HEK293 (cell line): Measurements from ENCODE around the gene TMEM218.

Source experiments
- CTCF ChIA-PET: fragments of 350-600 bp; formaldehyde crosslinking; extraction: SDS; loops from one replicate; lab custom pipeline; 2021; ENCODE audit warnings: antibody characterized with exemption; lab: Yijun Ruan, JAX
- POLR2A ChIA-PET: fragments of 300-600 bp; formaldehyde crosslinking; extraction: SDS; loops from one replicate; lab custom pipeline; 2020; ENCODE audit warnings: antibody characterized with exemption, inconsistent platforms; lab: Yijun Ruan, JAX
- H3K27ac ChIP-seq: fragments of 200-500 bp; sonication (Bioruptor generic); 2 replicates; pipeline ENCODE4 v1.5.1; 2014; ENCODE audit warnings: low read depth, low read length, control low read depth, inconsistent platforms; ENCODE audit errors: extremely low read depth
- H3K36me3 ChIP-seq, 2 experiments: fragments of 200-500 bp in 1 of 2; sonication (Bioruptor generic) in 1 of 2; 1 replicate in 1 of 2; 2 replicates in 1 of 2; pipeline ENCODE4 v1.5.1; 2014 to 2017; ENCODE audit warnings: inconsistent platforms in 2 of 2, low read length in 2 of 2; ENCODE audit not compliant: control insufficient read depth in 2 of 2, insufficient read depth in 1 of 2
- H3K4me1 ChIP-seq: fragments of 200-500 bp; sonication (Bioruptor generic); 2 replicates; pipeline ENCODE4 v1.5.1; 2014; ENCODE audit warnings: mild to moderate bottlenecking, low read length, inconsistent platforms; ENCODE audit not compliant: control insufficient read depth, insufficient read depth
- H3K4me3 ChIP-seq: 2 replicates; pipeline ENCODE4 v1.5.1; 2011; ENCODE audit warnings: low read depth, mild to moderate bottlenecking, control low read depth, low read length, moderate library complexity
- H3K9me3 ChIP-seq: fragments of 200-500 bp; sonication (Bioruptor generic); 2 replicates; pipeline ENCODE4 v1.5.1; 2014; ENCODE audit warnings: low read depth, low read length, inconsistent platforms; ENCODE audit not compliant: control insufficient read depth, insufficient read depth
- BCL11B ChIP-seq: fragments of 450-650 bp; formaldehyde crosslinking; IDR thresholded peaks from 2 replicates; pipeline ENCODE4 v1.5.1; 2016; ENCODE audit warnings: low read depth, missing biosample characterization, missing genetic modification characterization
- GLI2 ChIP-seq: fragments of 450-650 bp; formaldehyde crosslinking; IDR thresholded peaks from 2 replicates; pipeline ENCODE4; 2017; ENCODE audit warnings: missing biosample characterization, missing genetic modification characterization, low read depth, borderline replicate concordance
- HOXC10 ChIP-seq: sonication (generic); formaldehyde crosslinking; IDR thresholded peaks from 2 replicates; pipeline ENCODE4 v1.8.1; 2023; ENCODE audit warnings: mild to moderate bottlenecking, missing genetic modification reagents
- HOXD13 ChIP-seq: sonication (generic); formaldehyde crosslinking; IDR thresholded peaks from 2 replicates; pipeline ENCODE4 v1.8.0; 2022; ENCODE audit warnings: missing genetic modification reagents, borderline replicate concordance
- KLF8 ChIP-seq: fragments of 450-650 bp; formaldehyde crosslinking; IDR thresholded peaks from 2 replicates; pipeline ENCODE4 v1.5.1; 2016; ENCODE audit warnings: missing biosample characterization, missing genetic modification characterization
- PRDM1 ChIP-seq: fragments of 450-650 bp; formaldehyde crosslinking; IDR thresholded peaks from 2 replicates; pipeline ENCODE4; 2016; ENCODE audit warnings: missing biosample characterization, missing genetic modification characterization
- RBAK ChIP-seq: fragments of 450-650 bp; formaldehyde crosslinking; IDR thresholded peaks from 2 replicates; pipeline ENCODE4 v1.5.1; 2016; ENCODE audit warnings: missing biosample characterization, missing genetic modification characterization
- SETDB1 ChIP-seq: IDR thresholded peaks from one replicate; pipeline ENCODE4 v1.6.1; 2017; ENCODE audit warnings: mild to moderate bottlenecking, low read length, moderate library complexity, mixed read lengths; ENCODE audit not compliant: insufficient read length
- ZBTB8A ChIP-seq: fragments of 450-650 bp; formaldehyde crosslinking; IDR thresholded peaks from 2 replicates; pipeline ENCODE4 v1.5.1; 2016; ENCODE audit warnings: missing biosample characterization, missing genetic modification characterization
- ZNF114 ChIP-seq: fragments of 450-650 bp; formaldehyde crosslinking; IDR thresholded peaks from 2 replicates; pipeline ENCODE4 v1.5.0; 2017; ENCODE audit warnings: missing biosample characterization, missing genetic modification characterization
- ZNF202 ChIP-seq: fragments of 450-650 bp; formaldehyde crosslinking; IDR thresholded peaks from 2 replicates; pipeline ENCODE4 v1.5.1; 2016; ENCODE audit warnings: missing biosample characterization, missing genetic modification characterization, borderline replicate concordance
- ZNF214 ChIP-seq: fragments of 450-650 bp; formaldehyde crosslinking; IDR thresholded peaks from 2 replicates; pipeline ENCODE4 v1.5.1; 2017; ENCODE audit warnings: missing biosample characterization, mild to moderate bottlenecking, missing genetic modification characterization, borderline replicate concordance
- ZNF274 ChIP-seq, 2 experiments: fragments of 200-500 bp in 1 of 2; fragments of 450-650 bp in 1 of 2; sonication (Bioruptor generic) in 1 of 2; formaldehyde crosslinking in 1 of 2; IDR thresholded peaks; 2 replicates each; pipeline versions ENCODE4 v1.5.1 to v1.6.1; 2014 to 2016; ENCODE audit warnings: borderline replicate concordance in 1 of 2, inconsistent platforms in 1 of 2, low read length in 1 of 2, missing biosample characterization in 1 of 2, missing genetic modification characterization in 1 of 2
- ZNF404 ChIP-seq: fragments of 450-650 bp; formaldehyde crosslinking; IDR thresholded peaks from 2 replicates; pipeline ENCODE4 v1.5.1; 2017; ENCODE audit warnings: missing biosample characterization, missing genetic modification characterization
- ZNF501 ChIP-seq: fragments of 450-650 bp; formaldehyde crosslinking; IDR thresholded peaks from 2 replicates; pipeline ENCODE4 v1.5.1; 2016; ENCODE audit warnings: missing biosample characterization, missing genetic modification characterization
- ZNF521 ChIP-seq: fragments of 450-650 bp; formaldehyde crosslinking; IDR thresholded peaks from 2 replicates; pipeline ENCODE4 v1.5.1; 2017; ENCODE audit warnings: missing biosample characterization, mild to moderate bottlenecking, missing genetic modification characterization
- ZNF529 ChIP-seq: fragments of 450-650 bp; formaldehyde crosslinking; IDR thresholded peaks from 2 replicates; pipeline ENCODE4 v1.5.1; 2017; ENCODE audit warnings: missing genetic modification characterization, missing biosample characterization; ENCODE audit not compliant: insufficient replicate concordance
- ZNF544 ChIP-seq: fragments of 450-650 bp; formaldehyde crosslinking; IDR thresholded peaks from 2 replicates; pipeline ENCODE4 v1.5.0; 2017; ENCODE audit warnings: missing biosample characterization, missing genetic modification characterization
- ZNF660 ChIP-seq: fragments of 450-650 bp; IDR thresholded peaks from 2 replicates; pipeline ENCODE4 v1.5.1; 2018; ENCODE audit warnings: missing biosample characterization, mild to moderate bottlenecking, missing genetic modification characterization
- ZSCAN18 ChIP-seq: fragments of 450-650 bp; formaldehyde crosslinking; IDR thresholded peaks from 2 replicates; pipeline ENCODE4 v1.5.1; 2016; ENCODE audit warnings: missing biosample characterization, missing genetic modification characterization
- ZSCAN23 ChIP-seq: fragments of 450-650 bp; formaldehyde crosslinking; IDR thresholded peaks from 2 replicates; pipeline ENCODE4 v1.5.1; 2016; ENCODE audit warnings: missing biosample characterization, missing genetic modification characterization
- TF ChIP-seq, protein P1 (sequence below): fragments of 450-650 bp; formaldehyde crosslinking; IDR thresholded peaks from 2 replicates; pipeline ENCODE4 v1.5.1; 2016; ENCODE audit warnings: missing biosample characterization, missing genetic modification characterization
- TF ChIP-seq, protein P2 (sequence below): fragments of 450-650 bp; formaldehyde crosslinking; IDR thresholded peaks from 2 replicates; pipeline ENCODE4 v1.5.1; 2016; ENCODE audit warnings: missing biosample characterization, missing genetic modification characterization, low read depth
- TF ChIP-seq, protein P3 (sequence below): fragments of 450-650 bp; formaldehyde crosslinking; IDR thresholded peaks from 2 replicates; pipeline ENCODE4 v1.5.1; 2016; ENCODE audit warnings: missing biosample characterization, missing genetic modification characterization
- TF ChIP-seq, protein P4 (sequence below): fragments of 450-650 bp; formaldehyde crosslinking; IDR thresholded peaks from 2 replicates; pipeline ENCODE4 v1.5.1; 2016; ENCODE audit warnings: missing biosample characterization, missing genetic modification characterization

Gene TMEM218

GRCh38 chr11:125114518-125114917, 3.1 kb upstream of the TMEM218 start:
- POLR2A ChIA-PET = no interaction called here

DNA sequence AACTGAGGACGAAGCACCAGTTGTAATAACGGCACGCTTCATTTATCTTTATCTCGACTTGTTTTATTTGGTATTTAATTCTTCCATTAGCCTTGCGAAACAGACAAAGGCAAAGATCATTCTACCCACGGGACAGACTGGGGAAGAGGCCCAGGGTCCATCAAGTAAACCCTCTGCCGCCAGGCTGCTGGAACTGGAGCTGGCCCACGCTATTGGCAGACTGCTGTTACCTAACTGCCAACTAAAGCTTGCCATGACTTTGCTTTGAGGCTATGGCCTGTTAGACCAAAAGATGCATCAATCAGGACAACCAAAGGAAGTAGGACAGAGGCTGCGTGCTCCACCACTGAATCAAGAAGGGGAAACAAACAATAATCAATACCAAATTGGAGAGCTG, 780 bp upstream of the TMEM218 start:
- ChIA-PET POLR2A (interaction anchor here (0.5 to 1.8 kb wide), 9 partner anchors 13 to 337 kb away, joined by 3 to 6 read pairs (median 4); partner anchors contain the start of gene PKNOX2), CTCF (interaction anchor here (1.1 to 4.6 kb wide), 8 partner anchors 12 to 293 kb away, joined by 3 to 29 read pairs (median 4); no protein-coding TSS in a partner anchor)
- H3K4me1 ChIP-seq = no peaks in the 10 kb centered on the region
- H3K36me3 ChIP-seq = no peaks in the 10 kb centered on the region
- H3K27ac ChIP-seq = no peak overlapping the region
- peak overlapping the region; percentile 27 for H3K4me3 ChIP-seq
- H3K9me3 ChIP-seq = no peaks in the 10 kb centered on the region
- TF ChIP-seq GLI2 (tag by site-specific recombination) (no peak), KLF8 (tag by site-specific recombination) (no peak), BCL11B (no peak), ZNF274 (IDR thresholded peaks at IDR 0.05; ENCODE audit: low read length) (no peak), ZNF274 (tag by site-specific recombination; IDR thresholded peaks at IDR 0.05; ENCODE audit: borderline replicate concordance) (no peak), ZNF501 (tag by site-specific recombination) (no peak), ZSCAN18 (tag by site-specific recombination) (no peak), HOXD13 (CRISPR knock-in tag) (no peak), ZBTB8A (tag by site-specific recombination) (no peak), PRDM1 (tag by site-specific recombination) (no peak), ZNF214 (no peak), SETDB1 (peak; percentile 36), ZSCAN23 (tag by site-specific recombination) (no peak), RBAK (no peak), ZNF114 (tag by site-specific recombination) (no peak), ZNF202 (tag by site-specific recombination) (no peak), ZNF404 (tag by site-specific recombination) (no peak), ZNF529 (tag by site-specific recombination) (no peak)
- TF ChIP-seq, protein P1, sequence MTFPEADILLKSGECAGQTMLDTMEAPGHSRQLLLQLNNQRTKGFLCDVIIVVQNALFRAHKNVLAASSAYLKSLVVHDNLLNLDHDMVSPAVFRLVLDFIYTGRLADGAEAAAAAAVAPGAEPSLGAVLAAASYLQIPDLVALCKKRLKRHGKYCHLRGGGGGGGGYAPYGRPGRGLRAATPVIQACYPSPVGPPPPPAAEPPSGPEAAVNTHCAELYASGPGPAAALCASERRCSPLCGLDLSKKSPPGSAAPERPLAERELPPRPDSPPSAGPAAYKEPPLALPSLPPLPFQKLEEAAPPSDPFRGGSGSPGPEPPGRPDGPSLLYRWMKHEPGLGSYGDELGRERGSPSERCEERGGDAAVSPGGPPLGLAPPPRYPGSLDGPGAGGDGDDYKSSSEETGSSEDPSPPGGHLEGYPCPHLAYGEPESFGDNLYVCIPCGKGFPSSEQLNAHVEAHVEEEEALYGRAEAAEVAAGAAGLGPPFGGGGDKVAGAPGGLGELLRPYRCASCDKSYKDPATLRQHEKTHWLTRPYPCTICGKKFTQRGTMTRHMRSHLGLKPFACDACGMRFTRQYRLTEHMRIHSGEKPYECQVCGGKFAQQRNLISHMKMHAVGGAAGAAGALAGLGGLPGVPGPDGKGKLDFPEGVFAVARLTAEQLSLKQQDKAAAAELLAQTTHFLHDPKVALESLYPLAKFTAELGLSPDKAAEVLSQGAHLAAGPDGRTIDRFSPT = no peak

More at GRCh38 chr11:125114518-125114917, 3.1 kb upstream of the TMEM218 start:
- H3K36me3 ChIP-seq = no peaks in the 10 kb centered on the region
- no peak overlapping the region for H3K4me3 ChIP-seq
- no peaks in the 10 kb centered on the region for H3K4me1 ChIP-seq
- no peaks in the 10 kb centered on the region for H3K9me3 ChIP-seq
- no peak overlapping the region for H3K27ac ChIP-seq
- TF ChIP-seq, protein P2, sequence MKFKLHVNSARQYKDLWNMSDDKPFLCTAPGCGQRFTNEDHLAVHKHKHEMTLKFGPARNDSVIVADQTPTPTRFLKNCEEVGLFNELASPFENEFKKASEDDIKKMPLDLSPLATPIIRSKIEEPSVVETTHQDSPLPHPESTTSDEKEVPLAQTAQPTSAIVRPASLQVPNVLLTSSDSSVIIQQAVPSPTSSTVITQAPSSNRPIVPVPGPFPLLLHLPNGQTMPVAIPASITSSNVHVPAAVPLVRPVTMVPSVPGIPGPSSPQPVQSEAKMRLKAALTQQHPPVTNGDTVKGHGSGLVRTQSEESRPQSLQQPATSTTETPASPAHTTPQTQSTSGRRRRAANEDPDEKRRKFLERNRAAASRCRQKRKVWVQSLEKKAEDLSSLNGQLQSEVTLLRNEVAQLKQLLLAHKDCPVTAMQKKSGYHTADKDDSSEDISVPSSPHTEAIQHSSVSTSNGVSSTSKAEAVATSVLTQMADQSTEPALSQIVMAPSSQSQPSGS (tag by site-specific recombination) = no peak
- TF ChIP-seq, protein P3, sequence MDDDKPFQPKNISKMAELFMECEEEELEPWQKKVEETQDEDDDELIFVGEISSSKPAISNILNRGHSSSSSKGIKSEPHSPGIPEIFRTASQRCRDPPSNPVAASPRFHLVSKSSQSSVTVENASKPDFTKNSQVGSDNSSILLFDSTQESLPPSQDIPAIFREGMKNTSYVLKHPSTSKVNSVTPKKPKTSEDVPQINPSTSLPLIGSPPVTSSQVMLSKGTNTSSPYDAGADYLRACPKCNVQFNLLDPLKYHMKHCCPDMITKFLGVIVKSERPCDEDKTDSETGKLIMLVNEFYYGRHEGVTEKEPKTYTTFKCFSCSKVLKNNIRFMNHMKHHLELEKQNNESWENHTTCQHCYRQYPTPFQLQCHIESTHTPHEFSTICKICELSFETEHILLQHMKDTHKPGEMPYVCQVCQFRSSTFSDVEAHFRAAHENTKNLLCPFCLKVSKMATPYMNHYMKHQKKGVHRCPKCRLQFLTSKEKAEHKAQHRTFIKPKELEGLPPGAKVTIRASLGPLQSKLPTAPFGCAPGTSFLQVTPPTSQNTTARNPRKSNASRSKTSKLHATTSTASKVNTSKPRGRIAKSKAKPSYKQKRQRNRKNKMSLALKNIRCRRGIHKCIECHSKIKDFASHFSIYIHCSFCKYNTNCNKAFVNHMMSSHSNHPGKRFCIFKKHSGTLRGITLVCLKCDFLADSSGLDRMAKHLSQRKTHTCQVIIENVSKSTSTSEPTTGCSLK (tag by site-specific recombination) = no peak
- no peak for TF ChIP-seq ZNF544 (tag by site-specific recombination)
- no peak for TF ChIP-seq ZNF660
- TF ChIP-seq, protein P4, sequence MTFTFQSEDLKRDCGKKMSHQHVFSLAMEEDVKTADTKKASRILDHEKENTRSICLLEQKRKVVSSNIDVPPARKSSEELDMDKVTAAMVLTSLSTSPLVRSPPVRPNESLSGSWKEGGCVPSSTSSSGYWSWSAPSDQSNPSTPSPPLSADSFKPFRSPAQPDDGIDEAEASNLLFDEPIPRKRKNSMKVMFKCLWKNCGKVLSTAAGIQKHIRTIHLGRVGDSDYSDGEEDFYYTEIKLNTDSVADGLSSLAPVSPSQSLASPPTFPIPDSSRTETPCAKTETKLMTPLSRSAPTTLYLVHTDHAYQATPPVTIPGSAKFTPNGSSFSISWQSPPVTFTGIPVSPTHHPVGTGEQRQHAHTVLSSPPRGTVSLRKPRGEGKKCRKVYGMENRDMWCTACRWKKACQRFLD = no peak
- no peak for TF ChIP-seq HOXC10
- no peak for TF ChIP-seq ZNF521 (tag by site-specific recombination)
- CTCF ChIA-PET = interaction anchor here (0.9 to 1.5 kb wide), 3 partner anchors 23 to 445 kb away, joined by 4 to 5 read pairs (median 5); no protein-coding TSS in a partner anchor
